WTC11 (cell line): ENCODE results near the gene SYT17. TPM values are rescaled to one million over a fixed set of nuclear protein-coding genes. Genes with fewer than 3 reads are reported as not detected.

ENCODE experiments used
- ATAC-seq: fragments of 200-7000 bp; cut with Tn5 transposase; 2 replicates; pipeline ENCODE4 v1.10.0; 2021; ENCODE audit warnings: mild to moderate bottlenecking, moderate library complexity
- CTCF ChIA-PET: fragments of 300-600 bp; sonication (Branson Sonifier 250); formaldehyde crosslinking; loops from one replicate; lab custom pipeline; 2021; ENCODE audit warnings: antibody characterized with exemption; lab: Charles Lee
- POLR2A ChIA-PET: fragments of 350-600 bp; sonication (Branson Sonifier 250); formaldehyde crosslinking; loops from one replicate; lab custom pipeline; 2021; ENCODE audit warnings: antibody characterized with exemption; lab: Charles Lee
- DNase-seq: peaks from one replicate; pipeline ENCODE4 v3.0.0; 2021; ENCODE audit warnings: low spot score
- H3K27ac Mint-ChIP-seq: 2 replicates; pipeline ENCODE4 v1.8.0; 2021; ENCODE audit warnings: mixed read lengths
- H3K27me3 Mint-ChIP-seq: 2 replicates; pipeline ENCODE4 v1.8.0; 2021; ENCODE audit warnings: low read depth, mild to moderate bottlenecking, moderate library complexity, mixed read lengths
- H3K36me3 Mint-ChIP-seq: 2 replicates; pipeline ENCODE4 v1.8.0; 2021; ENCODE audit warnings: mixed read lengths
- H3K4me1 Mint-ChIP-seq: 2 replicates; pipeline ENCODE4 v1.8.0; 2022; ENCODE audit warnings: mixed read lengths
- H3K4me3 Mint-ChIP-seq: 2 replicates; pipeline ENCODE4 v1.8.0; 2021; ENCODE audit warnings: mild to moderate bottlenecking, moderate library complexity, mixed read lengths
- H3K9me3 Mint-ChIP-seq: 2 replicates; pipeline ENCODE4 v1.8.0; 2021; ENCODE audit warnings: mixed read lengths
- ARID4B ChIP-seq: sonication (generic); formaldehyde crosslinking; IDR thresholded peaks from 2 replicates; pipeline ENCODE4 v1.8.0; 2023; ENCODE audit warnings: missing genetic modification reagents, mild to moderate bottlenecking, borderline replicate concordance
- ERG ChIP-seq: fragments of 250-450 bp; sonication (Bioruptor Pico); IDR thresholded peaks from 2 replicates; pipeline ENCODE4 v1.8.0; 2021; ENCODE audit warnings: mild to moderate bottlenecking
- GABPB1 ChIP-seq: sonication (generic); formaldehyde crosslinking; IDR thresholded peaks from 2 replicates; pipeline ENCODE4 v1.8.1; 2023; ENCODE audit warnings: mild to moderate bottlenecking, missing genetic modification reagents
- GTF2I ChIP-seq: fragments of 250-450 bp; sonication (Bioruptor Pico); conservative IDR thresholded peaks from 2 replicates; pipeline ENCODE4 v1.4.0; 2021; ENCODE audit warnings: mild to moderate bottlenecking
- HMGA2 ChIP-seq: fragments of 250-450 bp; sonication (Bioruptor Pico); IDR thresholded peaks from 2 replicates; pipeline ENCODE4 v1.4.0; 2021; ENCODE audit warnings: mild to moderate bottlenecking, moderate library complexity
- IRF2 ChIP-seq: sonication (generic); formaldehyde crosslinking; IDR thresholded peaks from 2 replicates; pipeline ENCODE4 v1.8.0; 2022; ENCODE audit warnings: low read depth, missing genetic modification reagents, borderline replicate concordance
- OVOL2 ChIP-seq: fragments of 250-450 bp; sonication (Bioruptor Pico); IDR thresholded peaks from 2 replicates; pipeline ENCODE4 v1.9.0; 2021; ENCODE audit warnings: mild to moderate bottlenecking, borderline replicate concordance
- RELA ChIP-seq: sonication (generic); formaldehyde crosslinking; IDR thresholded peaks from 2 replicates; pipeline ENCODE4 v1.8.1; 2022; ENCODE audit warnings: missing genetic modification reagents, mild to moderate bottlenecking, borderline replicate concordance
- SMAD3 ChIP-seq: sonication (generic); formaldehyde crosslinking; IDR thresholded peaks from 2 replicates; pipeline ENCODE4 v1.8.0; 2022; ENCODE audit warnings: missing genetic modification reagents, mild to moderate bottlenecking, borderline replicate concordance
- STAT6 ChIP-seq: sonication (generic); formaldehyde crosslinking; conservative IDR thresholded peaks from 2 replicates; pipeline ENCODE4 v1.8.1; 2023; ENCODE audit warnings: mild to moderate bottlenecking, low read depth, missing genetic modification reagents, moderate library complexity
- TEAD1 ChIP-seq: sonication (generic); formaldehyde crosslinking; IDR thresholded peaks from 2 replicates; pipeline ENCODE4 v1.8.0; 2022; ENCODE audit warnings: mild to moderate bottlenecking, missing genetic modification reagents
- ZBTB21 ChIP-seq: sonication (generic); formaldehyde crosslinking; IDR thresholded peaks from 2 replicates; pipeline ENCODE4 v1.8.1; 2023; ENCODE audit warnings: mild to moderate bottlenecking, missing genetic modification reagents, borderline replicate concordance
- ZNF317 ChIP-seq: sonication (generic); formaldehyde crosslinking; IDR thresholded peaks from 2 replicates; pipeline ENCODE4 v1.8.1; 2023; ENCODE audit warnings: low read depth, mild to moderate bottlenecking, moderate library complexity, missing genetic modification reagents, borderline replicate concordance
- ZNF416 ChIP-seq: fragments of 250-450 bp; sonication (Bioruptor Pico); IDR thresholded peaks from 2 replicates; pipeline ENCODE4 v1.9.0; 2021; ENCODE audit warnings: mild to moderate bottlenecking, inconsistent platforms
- total RNA-seq: library from RNA; stranded (reverse); gene quantifications from 3 replicates; pipeline ENCODE4 v1.2.3, GENCODE V29; 2021
- TF ChIP-seq, protein P1 (sequence below): fragments of 250-450 bp; sonication (Bioruptor Pico); IDR thresholded peaks from 2 replicates; pipeline ENCODE4 v1.9.0; 2021; ENCODE audit warnings: moderate library complexity, mild to moderate bottlenecking, inconsistent platforms, borderline replicate concordance
- TF ChIP-seq, protein P2 (sequence below): fragments of 250-450 bp; sonication (Bioruptor Pico); IDR thresholded peaks from 2 replicates; pipeline ENCODE4 v1.9.0; 2021; ENCODE audit warnings: mild to moderate bottlenecking
- TF ChIP-seq, protein P3 (sequence below): sonication (generic); formaldehyde crosslinking; IDR thresholded peaks from 2 replicates; pipeline ENCODE4 v1.8.0; 2023; ENCODE audit warnings: mild to moderate bottlenecking, missing genetic modification reagents

The SYT17 gene
- total RNA-seq, 1 experiment from 2014 or later: 5.5 TPM

DNA sequence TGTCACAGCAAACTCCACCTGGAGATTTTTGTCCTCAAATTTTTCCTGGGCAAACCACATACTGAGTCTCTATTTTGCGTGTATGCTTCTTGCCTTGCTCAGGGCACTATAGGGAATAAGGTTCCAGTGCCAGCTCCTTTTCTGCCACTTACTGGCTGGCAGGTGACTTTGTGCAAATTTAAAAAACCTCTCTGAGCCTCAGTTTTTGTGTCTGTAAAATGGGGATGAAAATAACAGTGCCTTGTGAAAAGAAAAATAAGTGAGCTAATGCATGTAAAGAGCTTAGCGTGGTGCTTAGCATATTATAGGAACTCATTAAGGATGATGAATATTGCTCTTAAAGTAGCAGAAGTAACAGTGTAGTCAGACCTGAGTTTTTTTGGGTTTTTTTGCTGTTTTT is 137.4 kb downstream of the SYT17 start (continued):
- TF ChIP-seq STAT6 (CRISPR knock-in tag): no peak
- no peak for TF ChIP-seq ZNF317 (CRISPR knock-in tag)
- TF ChIP-seq ZNF416 (CRISPR knock-in tag): no peak
- TF ChIP-seq TEAD1 (CRISPR knock-in tag): no peak
- no peak for TF ChIP-seq GTF2I (CRISPR knock-in tag)
- TF ChIP-seq, protein P1, sequence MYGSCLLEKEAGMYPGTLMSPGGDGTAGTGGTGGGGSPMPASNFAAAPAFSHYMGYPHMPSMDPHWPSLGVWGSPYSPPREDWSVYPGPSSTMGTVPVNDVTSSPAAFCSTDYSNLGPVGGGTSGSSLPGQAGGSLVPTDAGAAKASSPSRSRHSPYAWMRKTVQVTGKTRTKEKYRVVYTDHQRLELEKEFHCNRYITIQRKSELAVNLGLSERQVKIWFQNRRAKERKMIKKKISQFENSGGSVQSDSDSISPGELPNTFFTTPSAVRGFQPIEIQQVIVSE: no peak
- TF ChIP-seq, protein P2, sequence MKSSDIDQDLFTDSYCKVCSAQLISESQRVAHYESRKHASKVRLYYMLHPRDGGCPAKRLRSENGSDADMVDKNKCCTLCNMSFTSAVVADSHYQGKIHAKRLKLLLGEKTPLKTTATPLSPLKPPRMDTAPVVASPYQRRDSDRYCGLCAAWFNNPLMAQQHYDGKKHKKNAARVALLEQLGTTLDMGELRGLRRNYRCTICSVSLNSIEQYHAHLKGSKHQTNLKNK: no peak

- Mint-ChIP-seq H3K27me3 (0 out of 2 replicates have a peak, but pooled peaks cover 3% of the 10 kb centered on the region), H3K9me3 (peaks cover 9% of the 10 kb centered on the region), H3K27ac (no peak overlapping the region), H3K4me3 (no peak overlapping the region), H3K4me1 (0 out of 2 replicates have a peak, but pooled peaks cover 4% of the 10 kb centered on the region), H3K36me3 (peaks cover 6% of the 10 kb centered on the region)
- ChIA-PET POLR2A (no interaction called here), CTCF (no interaction called here)
- peak; percentile 64 for ATAC-seq
- TF ChIP-seq SMAD3 (CRISPR knock-in tag): peak; percentile 55; the same call in 1 of the 2 replicates
- TF ChIP-seq RELA (CRISPR knock-in tag): no peak
- TF ChIP-seq IRF2 (CRISPR knock-in tag): no peak
- no peak for TF ChIP-seq ZBTB21 (CRISPR knock-in tag)
- no peak for TF ChIP-seq GTF2I (CRISPR knock-in tag)
- TF ChIP-seq GABPB1 (CRISPR knock-in tag): no peak
- no peak for TF ChIP-seq HMGA2
- TF ChIP-seq, protein P3, sequence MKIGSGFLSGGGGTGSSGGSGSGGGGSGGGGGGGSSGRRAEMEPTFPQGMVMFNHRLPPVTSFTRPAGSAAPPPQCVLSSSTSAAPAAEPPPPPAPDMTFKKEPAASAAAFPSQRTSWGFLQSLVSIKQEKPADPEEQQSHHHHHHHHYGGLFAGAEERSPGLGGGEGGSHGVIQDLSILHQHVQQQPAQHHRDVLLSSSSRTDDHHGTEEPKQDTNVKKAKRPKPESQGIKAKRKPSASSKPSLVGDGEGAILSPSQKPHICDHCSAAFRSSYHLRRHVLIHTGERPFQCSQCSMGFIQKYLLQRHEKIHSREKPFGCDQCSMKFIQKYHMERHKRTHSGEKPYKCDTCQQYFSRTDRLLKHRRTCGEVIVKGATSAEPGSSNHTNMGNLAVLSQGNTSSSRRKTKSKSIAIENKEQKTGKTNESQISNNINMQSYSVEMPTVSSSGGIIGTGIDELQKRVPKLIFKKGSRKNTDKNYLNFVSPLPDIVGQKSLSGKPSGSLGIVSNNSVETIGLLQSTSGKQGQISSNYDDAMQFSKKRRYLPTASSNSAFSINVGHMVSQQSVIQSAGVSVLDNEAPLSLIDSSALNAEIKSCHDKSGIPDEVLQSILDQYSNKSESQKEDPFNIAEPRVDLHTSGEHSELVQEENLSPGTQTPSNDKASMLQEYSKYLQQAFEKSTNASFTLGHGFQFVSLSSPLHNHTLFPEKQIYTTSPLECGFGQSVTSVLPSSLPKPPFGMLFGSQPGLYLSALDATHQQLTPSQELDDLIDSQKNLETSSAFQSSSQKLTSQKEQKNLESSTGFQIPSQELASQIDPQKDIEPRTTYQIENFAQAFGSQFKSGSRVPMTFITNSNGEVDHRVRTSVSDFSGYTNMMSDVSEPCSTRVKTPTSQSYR (CRISPR knock-in tag): 0 out of 2 replicates have a peak, but pooled peaks have one; percentile 31
- no peak for TF ChIP-seq ERG (CRISPR knock-in tag)
- 0 out of 2 replicates have a peak, but pooled peaks have one; percentile 35 for TF ChIP-seq ARID4B (CRISPR knock-in tag)
- TF ChIP-seq OVOL2 (CRISPR knock-in tag): no peak
- peak; percentile 73 for DNase-seq
Measured at GRCh38 chr16:19307587-19308241, 139.7 kb downstream of the SYT17 start.
